ENCODE measurements around the gene TMEM236. TPM values are rescaled to one million over a fixed set of nuclear protein-coding genes. Genes with fewer than 3 reads are reported as not detected.
A peak's percentile ranks its signal among the peaks of the same experiment; 100 is the strongest.

The TMEM236 gene
- total and polyA plus RNA-seq, 9 of the 15 experiments (the other 6 are each of a cell fraction or from before 2014, with no cell fraction given): 0.04 to 0.13 (median 0.04) TPM; not detected in 4

GRCh38 chr10:17787087-17787961, 35.3 kb downstream of the TMEM236 start (continued):
- TF ChIP-seq ZBTB40 (IDR thresholded peaks at IDR 0.05) (no peak), ZBTB40 (CRISPR knock-in tag; IDR thresholded peaks at IDR 0.05) (no peak), CTCFL (IDR thresholded peaks at IDR 0.05; ENCODE audit: borderline replicate concordance, insufficient read depth, low read depth, low read length, poor library complexity, severe bottlenecking) (no peak), JUND (IDR thresholded peaks at IDR 0.05; ENCODE audit: borderline replicate concordance, low read depth, low read length) (no peak), JUND (tag; IDR thresholded peaks at IDR 0.05; ENCODE audit: borderline replicate concordance, low read depth, low read length) (0 out of 3 replicates have a peak, but pooled peaks have one; percentile 21), SETDB1 (IDR thresholded peaks at IDR 0.05; ENCODE audit: low read length) (no peak), THRA (IDR thresholded peaks at IDR 0.05) (no peak), HDAC2 (IDR thresholded peaks at IDR 0.05) (no peak), TRIM24 (IDR thresholded peaks at IDR 0.05) (no peak), GABPB1 (CRISPR knock-in tag; IDR thresholded peaks at IDR 0.05) (no peak), GMEB1 (CRISPR knock-in tag; IDR thresholded peaks at IDR 0.05) (no peak), ZNF436 (CRISPR knock-in tag; IDR thresholded peaks at IDR 0.05) (no peak), KLF1 (tag; IDR thresholded peaks at IDR 0.05) (no peak)
